GM21576 (cell line): ENCODE data around the gene SBF1.
"Not testable (repeated sequence)": the region's sequence is repeated elsewhere in the genome, so short reads cannot be mapped to it uniquely, and the experiment has no call there.

Experiments used
- ATAC-seq: cut with Tn5 transposase; IDR thresholded peaks from one replicate; pipeline ENCODE4 v1.9.1; 2021; ENCODE audit warnings: mild to moderate bottlenecking, moderate library complexity; ENCODE audit not compliant: unreplicated experiment

The SBF1 gene

GRCh38 chr22:50400406-50400805, 74.4 kb downstream of the SBF1 start:
- ATAC-seq = no peak

- ATAC-seq = no peak
Observed at GRCh38 chr22:50399751-50400331, 75.0 kb downstream of the SBF1 start.

DNA sequence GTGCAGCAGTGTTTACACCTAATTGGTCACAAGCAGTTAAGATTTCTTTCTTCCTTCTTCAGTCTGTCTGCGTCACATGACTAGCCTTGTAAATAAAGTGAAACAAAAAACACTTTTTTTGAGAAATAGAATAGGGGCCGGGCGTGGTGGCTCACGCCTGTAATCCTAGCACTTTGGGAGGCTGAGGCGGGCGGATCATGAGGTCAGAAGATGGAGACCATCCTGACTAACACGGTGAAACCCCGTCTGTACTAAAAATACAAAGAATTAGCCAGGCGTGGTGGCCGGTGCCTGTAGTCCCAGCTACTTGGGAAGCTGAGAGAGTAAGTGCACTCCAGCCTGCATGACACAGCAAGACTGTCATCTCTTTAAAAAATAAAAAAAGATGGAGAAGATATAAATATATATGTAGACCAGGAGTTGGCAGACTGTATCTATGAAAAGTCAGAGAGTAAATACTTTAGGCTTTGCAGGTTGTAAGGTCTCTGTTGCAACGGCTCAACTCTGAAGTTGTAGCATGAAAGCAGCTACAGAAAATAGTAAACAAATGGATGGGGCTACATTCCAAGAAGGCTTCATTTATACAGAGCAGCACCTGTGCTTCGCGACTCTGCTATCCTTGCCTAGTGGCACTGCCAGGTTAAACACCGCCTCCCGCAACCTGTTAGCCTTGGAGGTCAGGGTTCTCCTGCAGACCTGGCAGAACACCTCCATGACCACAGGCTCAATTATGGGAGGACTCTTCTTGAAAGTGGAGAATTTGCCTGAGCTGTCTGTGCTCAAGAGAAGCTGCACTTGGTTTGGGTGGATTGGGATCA, 75.8 kb downstream of the SBF1 start:
- ATAC-seq = no peak

- not testable (repeated sequence) for ATAC-seq
Observed at GRCh38 chr22:50397371-50398060, 77.3 kb downstream of the SBF1 start.

DNA sequence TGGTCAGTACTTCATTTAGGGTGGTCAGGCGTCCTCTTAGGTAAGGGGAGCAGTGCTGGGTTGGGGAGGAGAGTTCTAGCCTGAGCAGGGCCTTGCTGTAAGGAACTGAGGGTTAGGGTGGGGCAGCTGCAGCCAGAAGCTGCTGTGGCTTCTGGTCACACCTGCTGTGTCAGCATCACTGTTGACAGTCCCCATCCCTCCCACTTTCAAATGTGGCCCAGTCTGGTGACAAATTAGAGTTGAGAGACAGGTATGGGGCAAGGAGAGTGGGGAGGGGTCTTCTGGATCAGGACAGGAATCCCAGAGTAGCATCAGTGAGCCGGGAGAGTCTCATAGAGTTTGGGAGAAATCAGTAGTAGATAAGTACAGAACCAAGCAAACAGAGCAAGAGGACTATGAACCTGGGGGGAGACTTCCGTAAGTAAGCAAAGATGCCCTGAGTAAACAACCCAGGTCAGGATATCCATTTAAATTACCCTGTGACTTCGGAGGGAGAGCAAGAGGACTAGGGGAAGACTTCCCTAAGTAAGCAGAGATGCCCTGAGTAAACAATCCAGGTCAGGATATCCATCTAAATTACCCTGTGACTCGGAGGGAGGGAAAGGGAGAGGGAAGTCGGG, 78.0 kb downstream of the SBF1 start:
- no peak for ATAC-seq
